HepG2 (cell line): ENCODE results near the gene C20orf204. TPM values are rescaled to one million over a fixed set of nuclear protein-coding genes. Genes with fewer than 3 reads are reported as not detected.

Experiments
- CENPX ChIP-seq: sonication (generic); formaldehyde crosslinking; IDR thresholded peaks from 2 replicates; pipeline ENCODE4 v1.9.0; 2021; ENCODE audit warnings: mild to moderate bottlenecking, missing genetic modification reagents, moderate library complexity
- GTF3A ChIP-seq: sonication (generic); formaldehyde crosslinking; conservative IDR thresholded peaks from 2 replicates; pipeline ENCODE4 v1.4.0; 2020; ENCODE audit warnings: mild to moderate bottlenecking, missing genetic modification reagents
- HDAC6 ChIP-seq: fragments of 200-600 bp; sonication (generic); IDR thresholded peaks from 2 replicates; pipeline ENCODE4 v1.7.0; 2017; ENCODE audit warnings: mild to moderate bottlenecking, antibody characterized with exemption, low read length, low read depth
- KDM2A ChIP-seq: sonication (generic); formaldehyde crosslinking; IDR thresholded peaks from 2 replicates; pipeline ENCODE4 v1.4.0; 2020; ENCODE audit warnings: low read depth, missing genetic modification reagents, borderline replicate concordance
- LRRFIP1 ChIP-seq: sonication (generic); formaldehyde crosslinking; conservative IDR thresholded peaks from 2 replicates; pipeline ENCODE4 v1.4.0; 2020; ENCODE audit warnings: missing genetic modification reagents
- MAFG ChIP-seq: sonication (generic); formaldehyde crosslinking; IDR thresholded peaks from 2 replicates; pipeline ENCODE4 v1.5.1; 2020; ENCODE audit warnings: mild to moderate bottlenecking, missing genetic modification reagents
- NFYB ChIP-seq: sonication (generic); formaldehyde crosslinking; IDR thresholded peaks from 2 replicates; pipeline ENCODE4 v1.4.0; 2020; ENCODE audit warnings: missing genetic modification reagents
- POLR2AphosphoS2 ChIP-seq: IDR thresholded peaks from 2 replicates; pipeline ENCODE4 v1.6.1; 2011; ENCODE audit warnings: low read depth, low read length, improper control_type of control experiment
- TBX2 ChIP-seq: sonication (generic); formaldehyde crosslinking; IDR thresholded peaks from 2 replicates; pipeline ENCODE4 v1.5.0; 2020; ENCODE audit warnings: missing genetic modification reagents, mild to moderate bottlenecking, borderline replicate concordance
- THRA ChIP-seq: sonication (generic); formaldehyde crosslinking; IDR thresholded peaks from 2 replicates; pipeline ENCODE4 v1.4.0; 2020; ENCODE audit warnings: missing genetic modification reagents, borderline replicate concordance
- TRAFD1 ChIP-seq: sonication (generic); formaldehyde crosslinking; IDR thresholded peaks from 2 replicates; pipeline ENCODE4 v1.5.1; 2020; ENCODE audit warnings: missing genetic modification reagents, mild to moderate bottlenecking, borderline replicate concordance
- ZFP36L2 ChIP-seq: sonication (generic); formaldehyde crosslinking; IDR thresholded peaks from 2 replicates; pipeline ENCODE4 v1.4.0; 2020; ENCODE audit warnings: missing genetic modification reagents
- ZNF160 ChIP-seq: sonication (generic); formaldehyde crosslinking; IDR thresholded peaks from 2 replicates; pipeline ENCODE4 v1.8.0; 2022; ENCODE audit warnings: mild to moderate bottlenecking, inconsistent platforms, missing genetic modification reagents
- ZNF3 ChIP-seq: IDR thresholded peaks from 2 replicates; pipeline ENCODE4 v1.7.0; 2017; ENCODE audit warnings: inconsistent platforms
- ZNF343 ChIP-seq: sonication (generic); formaldehyde crosslinking; IDR thresholded peaks from 2 replicates; pipeline ENCODE4 v1.4.0; 2020; ENCODE audit warnings: mild to moderate bottlenecking, missing genetic modification reagents
- ZNF556 ChIP-seq: sonication (generic); formaldehyde crosslinking; IDR thresholded peaks from 2 replicates; pipeline ENCODE4 v1.4.0; 2020; ENCODE audit warnings: mild to moderate bottlenecking, missing genetic modification reagents, borderline replicate concordance
- ZNF615 ChIP-seq: sonication (generic); formaldehyde crosslinking; IDR thresholded peaks from 2 replicates; pipeline ENCODE4 v1.5.0; 2020; ENCODE audit warnings: mild to moderate bottlenecking, missing genetic modification reagents, borderline replicate concordance
- polyA plus RNA-seq, 8 experiments: library from polyadenylated mRNA; depleted of rRNA in 3 of 8; stranded (reverse) in 7 of 8; unstranded in 1 of 8; fragments of >200 nt; fragmentation: Illumina TruSeq in 4 of 8; extraction: Trizol in 4 of 8; gene quantifications; 2 replicates each; pipeline versions ENCODE4 v1.2.1 to v1.2.3, GENCODE V29; 2011 to 2016; ENCODE audit warnings: low read depth in 4 of 8, missing spikeins in 1 of 8, mixed read lengths in 1 of 8; ENCODE audit not compliant: insufficient read depth in 1 of 8
- total RNA-seq, 5 experiments: library from RNA; depleted of rRNA; stranded (reverse); fragments of >200 nt; fragmentation: Illumina TruSeq; extraction: Trizol; gene quantifications; 2 replicates each; pipeline ENCODE4 v1.2.3, GENCODE V29; 2016; ENCODE audit warnings: low read depth in 1 of 5
- TF ChIP-seq, protein P1 (sequence below): sonication (generic); formaldehyde crosslinking; conservative IDR thresholded peaks from 2 replicates; pipeline ENCODE4 v1.8.0; 2022; ENCODE audit warnings: low read depth, missing genetic modification reagents
- TF ChIP-seq, protein P2 (sequence below): IDR thresholded peaks from 2 replicates; pipeline ENCODE4 v1.6.1; 2016; ENCODE audit warnings: mild to moderate bottlenecking, missing biosample characterization, missing genetic modification reagents
- TF ChIP-seq, protein P3 (sequence below): sonication (generic); formaldehyde crosslinking; IDR thresholded peaks from 2 replicates; pipeline ENCODE4 v1.4.0; 2020; ENCODE audit warnings: missing genetic modification reagents

C20orf204 gene
- total and polyA plus RNA-seq, 2 of the 13 experiments (the other 11 are each of a cell fraction or from before 2014, with no cell fraction given): 22.1 to 80.0 TPM

- TF ChIP-seq LRRFIP1 (CRISPR knock-in tag) (no peak), ZNF615 (CRISPR knock-in tag) (no peak), ZNF3 (CRISPR knock-in tag) (no peak), THRA (peak; percentile 76), KDM2A (peak; percentile 59), CENPX (CRISPR knock-in tag) (no peak), ZNF556 (CRISPR knock-in tag) (peak; percentile 28; the same call in 1 of the 2 replicates), POLR2AphosphoS2 (no peak), GTF3A (CRISPR knock-in tag) (peak; percentile 78; the same call in 1 of the 2 replicates), NFYB (no peak; the same call in 1 of the 2 replicates), ZNF343 (CRISPR knock-in tag) (peak; percentile 4; the same call in 1 of the 2 replicates), ZFP36L2 (CRISPR knock-in tag) (no peak), ZNF160 (CRISPR knock-in tag) (0 out of 2 replicates have a peak, but pooled peaks have one; percentile 56), MAFG (CRISPR knock-in tag) (no peak), HDAC6 (no peak), TRAFD1 (CRISPR knock-in tag) (no peak), TBX2 (CRISPR knock-in tag) (peak; percentile 93)
- TF ChIP-seq, protein P1, sequence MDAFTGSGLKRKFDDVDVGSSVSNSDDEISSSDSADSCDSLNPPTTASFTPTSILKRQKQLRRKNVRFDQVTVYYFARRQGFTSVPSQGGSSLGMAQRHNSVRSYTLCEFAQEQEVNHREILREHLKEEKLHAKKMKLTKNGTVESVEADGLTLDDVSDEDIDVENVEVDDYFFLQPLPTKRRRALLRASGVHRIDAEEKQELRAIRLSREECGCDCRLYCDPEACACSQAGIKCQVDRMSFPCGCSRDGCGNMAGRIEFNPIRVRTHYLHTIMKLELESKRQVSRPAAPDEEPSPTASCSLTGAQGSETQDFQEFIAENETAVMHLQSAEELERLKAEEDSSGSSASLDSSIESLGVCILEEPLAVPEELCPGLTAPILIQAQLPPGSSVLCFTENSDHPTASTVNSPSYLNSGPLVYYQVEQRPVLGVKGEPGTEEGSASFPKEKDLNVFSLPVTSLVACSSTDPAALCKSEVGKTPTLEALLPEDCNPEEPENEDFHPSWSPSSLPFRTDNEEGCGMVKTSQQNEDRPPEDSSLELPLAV: no peak
- TF ChIP-seq, protein P2, sequence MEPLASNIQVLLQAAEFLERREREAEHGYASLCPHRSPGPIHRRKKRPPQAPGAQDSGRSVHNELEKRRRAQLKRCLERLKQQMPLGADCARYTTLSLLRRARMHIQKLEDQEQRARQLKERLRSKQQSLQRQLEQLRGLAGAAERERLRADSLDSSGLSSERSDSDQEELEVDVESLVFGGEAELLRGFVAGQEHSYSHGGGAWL (CRISPR knock-in tag): peak; percentile 26; the same call in 1 of the 2 replicates
- TF ChIP-seq, protein P3, sequence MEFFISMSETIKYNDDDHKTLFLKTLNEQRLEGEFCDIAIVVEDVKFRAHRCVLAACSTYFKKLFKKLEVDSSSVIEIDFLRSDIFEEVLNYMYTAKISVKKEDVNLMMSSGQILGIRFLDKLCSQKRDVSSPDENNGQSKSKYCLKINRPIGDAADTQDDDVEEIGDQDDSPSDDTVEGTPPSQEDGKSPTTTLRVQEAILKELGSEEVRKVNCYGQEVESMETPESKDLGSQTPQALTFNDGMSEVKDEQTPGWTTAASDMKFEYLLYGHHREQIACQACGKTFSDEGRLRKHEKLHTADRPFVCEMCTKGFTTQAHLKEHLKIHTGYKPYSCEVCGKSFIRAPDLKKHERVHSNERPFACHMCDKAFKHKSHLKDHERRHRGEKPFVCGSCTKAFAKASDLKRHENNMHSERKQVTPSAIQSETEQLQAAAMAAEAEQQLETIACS (CRISPR knock-in tag): 0 out of 2 replicates have a peak, but pooled peaks have one; percentile 15
Observed at GRCh38 chr20:64024141-64024990, 11.6 kb upstream of the C20orf204 start (continued).
